Muscle of leg (tissue), 11 donors: ENCODE measurements around the gene TRIM71. TPM values are rescaled to one million over a fixed set of nuclear protein-coding genes. Genes with fewer than 3 reads are reported as not detected.
"Not testable (repeated sequence)": the region's sequence is repeated elsewhere in the genome, so short reads cannot be mapped to it uniquely, and the experiment has no call there.

Experiments
- DNase-seq: peaks from one replicate; pipeline ENCODE4 v3.0.0; 2013
- H3K27ac ChIP-seq: one replicate; pipeline ENCODE4 v1.5.1; 2013; ENCODE audit warnings: mild to moderate bottlenecking, low read length, control low read depth
- H3K27me3 ChIP-seq: one replicate; pipeline ENCODE4 v1.6.1; 2013; ENCODE audit warnings: low read length; ENCODE audit not compliant: control insufficient read depth, insufficient read depth
- H3K36me3 ChIP-seq: one replicate; pipeline ENCODE4 v1.6.1; 2013; ENCODE audit warnings: low read length; ENCODE audit not compliant: control insufficient read depth, insufficient read depth
- H3K4me1 ChIP-seq: one replicate; pipeline ENCODE4 v1.6.1; 2013; ENCODE audit warnings: low read length; ENCODE audit not compliant: control insufficient read depth, insufficient read depth
- H3K4me3 ChIP-seq: one replicate; pipeline ENCODE4 v1.5.1; 2013; ENCODE audit warnings: low read length, control low read depth
- H3K9me3 ChIP-seq: replicated peaks from 2 replicates; pipeline ENCODE4 v1.6.1; 2013; ENCODE audit warnings: low read depth, low read length; ENCODE audit not compliant: control insufficient read depth
- WGBS: methylation state at CpG from one replicate; pipeline ENCODE4 v1.1.5; 2013; ENCODE audit warnings: missing lambda C conversion rate; ENCODE audit not compliant: insufficient coverage; 5-methylcytosine and 5-hydroxymethylcytosine counted together
- polyA plus RNA-seq, 8 donors: library from polyadenylated mRNA; unstranded; fragments of 120-200 nt; gene quantifications; one replicate each; pipeline versions ENCODE4 v1.2.1 to v1.2.3, GENCODE V29; 2013; ENCODE audit warnings: inconsistent platforms in 1 of 8, low replicate concordance in 1 of 8; ENCODE audit not compliant: insufficient read length in 8 of 8, insufficient read depth in 1 of 8
- total RNA-seq: library from RNA; stranded (reverse); fragments of 120-200 nt; gene quantifications from one replicate; pipeline ENCODE4 v1.2.4, GENCODE V29; 2013

Gene TRIM71
- total and polyA plus RNA-seq, 9 donors = 0.13 to 0.44 (median 0.18) TPM

DNA sequence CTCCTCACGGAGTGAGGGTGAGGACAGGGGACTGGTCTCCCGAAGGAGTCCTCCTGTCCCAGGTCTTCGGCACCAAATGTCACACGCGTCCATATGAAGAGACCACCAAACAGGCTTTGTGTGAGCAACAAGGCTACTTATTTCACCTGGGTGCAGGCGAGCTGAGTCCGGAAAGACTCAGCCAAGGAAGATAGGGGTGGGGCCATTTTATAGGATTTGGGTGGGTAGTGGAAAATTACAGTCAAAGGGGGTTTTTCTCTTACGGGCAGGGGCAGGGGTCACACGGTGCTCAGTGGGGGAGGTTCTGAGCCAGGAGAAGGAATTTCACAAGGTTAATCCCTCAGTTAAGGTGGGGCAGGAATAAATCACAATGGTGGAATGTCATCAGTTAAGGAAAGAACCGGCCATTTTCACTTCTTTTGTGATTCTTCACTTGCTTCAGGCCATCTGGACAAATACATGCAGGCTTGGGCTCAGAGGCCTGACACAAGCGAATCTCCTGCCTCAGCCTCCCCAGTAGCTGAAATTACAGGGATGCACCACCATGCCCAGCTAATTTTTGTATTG lies 21.3 kb upstream of the TRIM71 start:
- H3K9me3 ChIP-seq, H3K27ac ChIP-seq, H3K4me1 ChIP-seq, DNase-seq, H3K27me3 ChIP-seq, H3K4me3 ChIP-seq, H3K36me3 ChIP-seq: not testable (repeated sequence)
- WGBS = 75% methylated on average over 9 of the region's 11 CpGs

DNA sequence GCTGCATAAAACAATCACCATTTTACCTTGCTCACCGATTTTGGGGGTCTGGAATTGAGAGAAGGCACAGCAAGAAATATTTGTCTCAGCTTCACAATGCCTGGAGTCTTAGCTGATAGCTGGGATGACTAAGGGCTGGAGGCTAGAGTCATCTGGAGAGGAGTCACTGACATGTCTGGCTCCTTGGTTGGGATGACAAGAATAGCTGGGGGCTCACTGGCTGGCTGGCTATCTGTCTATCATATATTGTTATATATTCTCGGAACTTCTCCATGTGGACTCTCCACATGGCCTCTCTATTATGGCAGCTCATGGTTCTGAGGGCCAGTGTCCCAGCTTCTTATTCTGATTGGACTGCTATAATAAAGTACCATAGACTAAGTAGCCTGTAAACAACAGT lies 20.0 kb upstream of the TRIM71 start:
- DNase-seq = no peak
- Histone ChIP-seq H3K27me3 (peaks cover 2% of the 10 kb centered on the region), H3K27ac (no peak overlapping the region), H3K9me3 (no peaks in the 10 kb centered on the region), H3K4me1 (no peaks in the 10 kb centered on the region), H3K4me3 (no peak overlapping the region), H3K36me3 (no peaks in the 10 kb centered on the region)
- no CpG with 5 or more reads among the region's 2 CpGs for WGBS

DNA sequence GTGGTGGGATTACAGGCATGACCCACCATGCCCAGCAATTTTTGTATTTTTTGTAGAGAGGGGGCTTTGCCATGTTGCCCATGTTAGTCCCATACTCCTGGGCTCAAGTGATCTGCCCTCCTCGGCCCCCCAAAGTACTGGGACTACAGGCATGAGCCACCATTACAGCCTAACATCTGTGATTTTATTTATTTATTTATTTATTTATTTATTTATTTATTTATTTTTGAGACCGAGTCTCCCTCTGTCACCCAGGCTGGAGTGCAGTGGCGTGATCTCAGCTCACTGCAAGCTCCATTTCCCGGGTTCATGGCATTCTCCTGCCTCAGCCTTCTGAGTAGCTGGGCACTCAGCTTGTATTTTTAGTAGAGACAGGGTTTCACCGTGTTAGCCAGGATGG lies 16.4 kb upstream of the TRIM71 start:
- H3K4me1 ChIP-seq, DNase-seq, H3K4me3 ChIP-seq, H3K27ac ChIP-seq, H3K9me3 ChIP-seq, H3K36me3 ChIP-seq, H3K27me3 ChIP-seq: not testable (repeated sequence)
- WGBS = 92% methylated on average over 2 of the region's 5 CpGs

DNA sequence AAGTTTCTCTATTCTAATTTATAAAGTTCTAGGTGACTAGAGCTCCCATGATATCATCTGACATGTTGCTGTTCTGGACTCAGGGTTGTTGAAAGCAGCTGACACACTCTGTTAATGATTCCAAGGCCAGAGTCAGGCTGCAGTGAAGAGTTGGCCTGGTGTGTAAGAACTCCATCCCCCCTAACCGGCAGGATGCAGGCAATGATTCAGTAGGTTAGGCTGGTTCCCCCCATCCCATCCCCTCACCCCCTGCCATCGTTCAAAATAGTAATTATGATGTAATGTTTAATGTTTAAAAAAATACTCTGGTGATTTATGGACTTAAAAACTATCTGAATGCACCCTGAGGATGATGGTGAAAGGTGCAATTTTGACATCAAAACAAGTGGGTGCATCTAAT lies 4.6 kb upstream of the TRIM71 start:
- Histone ChIP-seq H3K27me3 (peaks cover 31% of the 10 kb centered on the region), H3K36me3 (no peaks in the 10 kb centered on the region), H3K4me3 (no peak overlapping the region), H3K27ac (no peak overlapping the region), H3K9me3 (no peaks in the 10 kb centered on the region), H3K4me1 (peaks cover 7% of the 10 kb centered on the region)
- no CpG with 5 or more reads among the region's 2 CpGs for WGBS
- DNase-seq = no peak

DNA sequence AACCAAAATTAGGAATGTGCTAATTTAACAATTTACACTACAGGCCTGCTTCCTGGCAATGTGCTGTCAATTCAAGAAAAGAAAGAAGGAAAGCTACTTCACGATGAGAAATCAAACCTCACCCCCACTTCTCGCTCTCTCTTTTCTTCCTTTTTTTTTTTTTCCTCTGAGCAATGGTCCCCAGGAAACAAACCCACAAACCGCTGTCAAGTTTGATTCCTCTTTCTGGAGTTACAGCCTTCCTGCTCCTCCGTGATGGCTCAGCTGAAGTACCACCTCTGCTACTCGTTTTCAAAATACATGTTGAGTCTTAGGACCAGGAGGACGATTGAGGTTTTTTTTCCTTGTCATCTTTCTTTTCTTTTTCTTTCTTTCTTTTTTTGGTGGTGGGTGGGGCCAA lies 3.4 kb upstream of the TRIM71 start:
- H3K27me3 ChIP-seq = peaks cover 40% of the 10 kb centered on the region
- DNase-seq = peak; percentile 47
- WGBS = no CpG with 5 or more reads among the region's 6 CpGs

DNA sequence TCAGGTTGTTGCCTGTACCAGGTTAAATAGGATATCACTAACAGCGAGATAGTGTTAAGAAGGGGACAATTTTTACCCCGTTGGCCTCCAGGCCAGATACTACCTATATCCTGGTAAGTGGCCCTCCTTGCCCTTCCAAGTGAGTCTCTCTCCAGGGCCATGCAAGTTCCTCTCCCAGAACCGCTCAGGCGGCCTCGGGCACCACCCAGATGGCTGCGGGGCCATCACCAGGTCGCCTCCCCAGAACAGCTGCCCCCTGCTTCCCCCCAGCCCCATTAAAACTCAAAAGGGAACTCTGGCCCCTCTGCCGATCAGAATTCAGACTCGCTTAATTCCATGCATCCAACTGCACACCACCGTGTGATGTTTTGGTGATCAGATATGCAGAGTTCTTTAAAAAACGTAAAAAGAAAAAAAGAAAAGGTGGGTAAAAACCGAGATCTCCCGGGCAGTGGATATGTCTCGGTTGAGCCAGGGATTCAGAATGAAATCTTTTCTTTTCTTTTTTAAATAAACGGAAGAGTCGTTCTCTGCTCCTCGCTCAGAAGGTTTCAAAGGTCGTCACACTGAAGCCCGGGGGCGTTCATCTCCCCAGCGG lies 1.9 kb upstream of the TRIM71 start:
- DNase-seq = no peak
- H3K27ac ChIP-seq = no peak overlapping the region
- no peaks in the 10 kb centered on the region for H3K9me3 ChIP-seq
- peaks cover 10% of the 10 kb centered on the region for H3K4me1 ChIP-seq
- peaks cover 55% of the 10 kb centered on the region for H3K27me3 ChIP-seq
- no CpG with 5 or more reads among the region's 21 CpGs for WGBS
- H3K4me3 ChIP-seq = no peak overlapping the region
- no peaks in the 10 kb centered on the region for H3K36me3 ChIP-seq

More for the DNA sequence above, 3.4 kb upstream of the TRIM71 start:
- Histone ChIP-seq H3K36me3 (no peaks in the 10 kb centered on the region), H3K4me3 (no peak overlapping the region), H3K9me3 (no peaks in the 10 kb centered on the region), H3K4me1 (peaks cover 10% of the 10 kb centered on the region), H3K27ac (no peak overlapping the region)

DNA sequence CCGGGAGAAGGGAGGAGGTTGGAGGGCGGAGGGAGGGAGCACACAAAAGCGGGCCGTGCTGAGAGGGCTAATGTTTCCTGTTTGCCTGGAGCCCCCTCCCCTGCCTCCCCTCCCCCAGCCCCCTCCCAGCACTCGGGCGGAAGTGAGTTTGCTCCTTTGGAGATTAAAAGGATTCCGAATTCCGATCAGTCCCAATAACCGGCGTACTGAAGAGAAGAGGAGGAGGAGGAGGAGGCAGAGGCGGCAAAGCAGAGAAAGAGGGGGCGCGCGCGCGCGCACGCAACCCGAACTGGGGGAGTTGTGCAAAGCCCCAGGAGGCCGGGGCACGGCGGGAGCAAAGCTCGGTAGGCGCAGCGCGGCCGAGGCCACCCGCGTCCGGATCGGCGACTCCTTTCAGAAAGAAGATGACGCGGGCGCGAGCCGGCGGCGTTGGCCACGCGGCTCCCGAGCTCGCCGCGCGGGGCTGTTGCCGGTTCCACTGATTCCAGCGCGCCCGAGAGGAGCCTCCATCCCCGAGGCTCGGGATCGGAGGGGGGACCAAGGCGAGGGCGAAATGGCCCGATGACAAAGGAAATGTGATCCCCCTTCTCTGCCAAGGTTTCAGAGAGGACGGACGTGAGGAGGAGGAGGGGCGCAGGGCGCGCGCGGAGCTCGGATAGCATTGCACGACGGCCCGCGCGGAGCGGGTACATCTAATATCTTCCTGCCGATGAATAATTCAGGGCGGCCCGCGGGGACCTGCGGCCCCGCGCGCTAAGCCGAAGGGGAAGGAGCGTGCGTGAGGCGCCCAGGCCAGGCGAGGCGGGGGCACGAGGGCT lies 1.1 kb upstream of the TRIM71 start:
- H3K4me3 ChIP-seq = peak overlapping the region; percentile 44

DNA sequence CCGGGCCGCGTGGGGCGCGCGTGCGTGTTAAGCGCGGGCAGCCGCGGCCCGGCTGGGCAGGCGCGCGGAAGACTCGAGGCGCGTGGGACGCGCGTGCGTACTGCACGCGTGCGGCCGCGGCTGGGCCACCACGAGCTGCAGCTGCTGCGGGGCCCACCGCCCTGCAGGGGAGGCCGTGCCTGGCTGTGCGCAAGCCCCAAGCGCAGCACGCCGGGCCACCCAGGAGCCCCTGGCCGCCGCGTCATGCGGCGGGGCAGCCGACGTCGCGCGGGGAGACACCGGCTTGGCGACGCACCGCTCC lies 590 bp upstream of the TRIM71 start:
- no peak overlapping the region for H3K27ac ChIP-seq
- no peaks in the 10 kb centered on the region for H3K9me3 ChIP-seq
- peaks cover 16% of the 10 kb centered on the region for H3K4me1 ChIP-seq
- peak overlapping the region; percentile 26 for H3K4me3 ChIP-seq
- under 1% methylated on average over 49 of the region's 49 CpGs for WGBS
- no peaks in the 10 kb centered on the region for H3K36me3 ChIP-seq
- H3K27me3 ChIP-seq = peaks cover 65% of the 10 kb centered on the region
- DNase-seq = peak; percentile 22

More for the DNA sequence above, 1.1 kb upstream of the TRIM71 start:
- Histone ChIP-seq H3K27me3 (peaks cover 60% of the 10 kb centered on the region), H3K27ac (no peak overlapping the region), H3K4me1 (peaks cover 10% of the 10 kb centered on the region), H3K36me3 (no peaks in the 10 kb centered on the region), H3K9me3 (no peaks in the 10 kb centered on the region)
- DNase-seq = peak; percentile 33
- WGBS = under 1% methylated on average over 77 of the region's 85 CpGs

DNA sequence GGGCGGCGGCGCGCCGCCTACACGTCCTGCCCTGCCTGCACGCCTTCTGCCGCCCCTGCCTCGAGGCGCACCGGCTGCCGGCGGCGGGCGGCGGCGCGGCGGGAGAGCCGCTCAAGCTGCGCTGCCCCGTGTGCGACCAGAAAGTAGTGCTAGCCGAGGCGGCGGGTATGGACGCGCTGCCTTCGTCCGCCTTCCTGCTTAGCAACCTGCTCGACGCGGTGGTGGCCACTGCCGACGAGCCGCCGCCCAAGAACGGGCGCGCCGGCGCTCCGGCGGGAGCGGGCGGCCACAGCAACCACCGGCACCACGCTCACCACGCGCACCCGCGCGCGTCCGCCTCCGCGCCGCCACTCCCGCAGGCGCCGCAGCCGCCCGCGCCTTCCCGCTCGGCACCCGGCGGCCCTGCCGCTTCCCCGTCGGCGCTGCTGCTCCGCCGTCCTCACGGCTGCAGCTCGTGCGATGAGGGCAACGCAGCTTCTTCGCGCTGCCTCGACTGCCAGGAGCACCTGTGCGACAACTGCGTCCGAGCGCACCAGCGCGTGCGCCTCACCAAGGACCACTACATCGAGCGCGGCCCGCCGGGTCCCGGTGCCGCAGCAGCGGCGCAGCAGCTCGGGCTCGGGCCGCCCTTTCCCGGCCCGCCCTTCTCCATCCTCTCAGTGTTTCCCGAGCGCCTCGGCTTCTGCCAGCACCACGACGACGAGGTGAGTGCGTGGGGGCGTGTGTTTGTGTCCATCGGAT lies 602 bp downstream of the TRIM71 start:
- Histone ChIP-seq H3K4me3 (no peak overlapping the region), H3K9me3 (no peaks in the 10 kb centered on the region), H3K4me1 (peaks cover 16% of the 10 kb centered on the region), H3K27ac (no peak overlapping the region), H3K27me3 (peaks cover 70% of the 10 kb centered on the region), H3K36me3 (no peaks in the 10 kb centered on the region)
- WGBS = under 1% methylated on average over 108 of the region's 111 CpGs
- DNase-seq = peak; percentile 9

DNA sequence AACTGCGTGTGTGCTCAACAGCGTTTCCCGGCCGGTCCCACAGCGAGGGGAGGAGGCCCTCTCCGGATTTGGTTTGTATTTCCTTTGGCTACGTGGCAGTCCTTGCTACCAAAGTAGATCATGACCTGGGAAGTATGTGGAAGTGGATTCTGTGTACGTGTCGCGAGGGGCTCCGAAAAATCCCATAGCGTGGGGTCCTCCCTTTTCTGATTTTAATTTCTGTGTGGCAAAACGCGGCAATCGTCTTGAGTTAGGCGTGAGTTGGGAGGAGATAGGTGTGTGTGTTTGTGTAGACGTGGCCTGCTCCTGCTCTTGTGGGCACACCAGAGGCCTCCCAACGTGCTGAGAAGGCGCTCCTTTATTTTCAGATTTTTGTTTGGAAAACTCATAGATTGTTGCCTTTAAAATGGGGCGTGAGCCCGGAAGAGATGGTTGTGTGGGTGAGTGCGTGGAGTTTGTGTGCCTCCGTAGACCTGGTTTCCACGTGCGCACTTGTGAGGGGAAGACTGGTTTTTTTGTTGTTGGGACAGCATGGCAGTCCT lies 1.2 kb downstream of the TRIM71 start:
- H3K27me3 ChIP-seq = peaks cover 71% of the 10 kb centered on the region
- no peak overlapping the region for H3K27ac ChIP-seq
- no peak overlapping the region for H3K4me3 ChIP-seq
- 21% methylated on average over 23 of the region's 25 CpGs for WGBS
- no peaks in the 10 kb centered on the region for H3K9me3 ChIP-seq
- DNase-seq = no peak
- H3K36me3 ChIP-seq = no peaks in the 10 kb centered on the region
- H3K4me1 ChIP-seq = peaks cover 16% of the 10 kb centered on the region
